SK-N-DZ (cell line): ENCODE measurements around the gene SRD5A1. TPM values are rescaled to one million over a fixed set of nuclear protein-coding genes. Genes with fewer than 3 reads are reported as not detected.
A peak's percentile ranks its signal among the peaks of the same experiment; 100 is the strongest.

Source experiments
- DNase-seq: peaks from one replicate; pipeline ENCODE4 v3.0.0-alpha.2; 2015; ENCODE audit warnings: low spot score
- polyA plus RNA-seq, 2 experiments: library from polyadenylated mRNA; depleted of rRNA; stranded (reverse); fragments of >200 nt; gene quantifications; 2 replicates each; pipeline ENCODE4 v1.2.3, GENCODE V29; 2014

The SRD5A1 gene
- 55.9 and 84.1 TPM in 2 replicates for polyA plus RNA-seq (2014; cell fraction: cytosol; rRNA removed)
- polyA plus RNA-seq (2014; cell fraction: nucleus; rRNA removed) = 44.8 and 51.8 TPM in 2 replicates

GRCh38 chr5:6632888-6633468 lies at the start of gene SRD5A1, which contains the start of gene NSUN2:
SRD5A1 (plus strand) TSS chr5:6633440; CDS start chr5:6633577, 137 bp downstream.
NSUN2 (minus strand) TSS chr5:6633044; CDS start chr5:6632979, 65 bp downstream.
- DNase-seq = peak; percentile 91

- DNase-seq = no peak
These were observed 49.1 kb upstream of the SRD5A1 start for GRCh38 chr5:6584101-6584645.

- no peak for DNase-seq
These were observed 48.5 kb upstream of the SRD5A1 start for GRCh38 chr5:6584727-6585126.

- no peak for DNase-seq
These were observed 48.1 kb upstream of the SRD5A1 start for GRCh38 chr5:6585168-6585567.

GRCh38 chr5:6585939-6586646 lies 47.1 kb upstream of the SRD5A1 start:
- no peak for DNase-seq

GRCh38 chr5:6586647-6587042 lies 46.6 kb upstream of the SRD5A1 start:
- DNase-seq = no peak

GRCh38 chr5:6587171-6587570 lies 46.1 kb upstream of the SRD5A1 start:
- no peak for DNase-seq

GRCh38 chr5:6590581-6590980 lies 42.7 kb upstream of the SRD5A1 start:
- no peak for DNase-seq

- no peak for DNase-seq
These were observed 41.5 kb upstream of the SRD5A1 start for GRCh38 chr5:6591671-6592288.

GRCh38 chr5:6592601-6593000 lies 40.6 kb upstream of the SRD5A1 start:
- DNase-seq = no peak

GRCh38 chr5:6593148-6594016 lies 39.9 kb upstream of the SRD5A1 start:
- DNase-seq = no peak

- DNase-seq = no peak
These were observed 39.2 kb upstream of the SRD5A1 start for GRCh38 chr5:6594066-6594465.

GRCh38 chr5:6595405-6595804 lies 37.8 kb upstream of the SRD5A1 start:
- no peak for DNase-seq

GRCh38 chr5:6596388-6596787 lies 36.9 kb upstream of the SRD5A1 start:
- DNase-seq = no peak

- no peak for DNase-seq
These were observed 35.7 kb upstream of the SRD5A1 start for GRCh38 chr5:6597557-6597956.

GRCh38 chr5:6598351-6598900 lies 34.8 kb upstream of the SRD5A1 start:
- DNase-seq = no peak

- no peak for DNase-seq
These were observed 33.5 kb upstream of the SRD5A1 start for GRCh38 chr5:6599739-6600138.

- no peak for DNase-seq
These were observed 32.0 kb upstream of the SRD5A1 start for GRCh38 chr5:6601271-6601670.

- DNase-seq = no peak
These were observed 31.4 kb upstream of the SRD5A1 start for GRCh38 chr5:6601816-6602215.

GRCh38 chr5:6602441-6602840 lies 30.8 kb upstream of the SRD5A1 start:
- DNase-seq = no peak

- DNase-seq = no peak
These were observed 29.6 kb upstream of the SRD5A1 start for GRCh38 chr5:6603643-6604042.
